ENCODE measurements around the gene NUP37. TPM values are rescaled to one million over a fixed set of nuclear protein-coding genes. Genes with fewer than 3 reads are reported as not detected.

The NUP37 gene
- total RNA-seq, 1 donor from 2014 or later: 141 TPM

- Mint-ChIP-seq H3K4me3 (no peak overlapping the region), H3K27ac (no peak overlapping the region), H3K27me3 (ENCODE audit: insufficient read depth, low read depth) (no peaks in the 10 kb centered on the region), H3K36me3 (no peaks in the 10 kb centered on the region), H3K4me1 (no peaks in the 10 kb centered on the region), H3K9me3 (no peaks in the 10 kb centered on the region)
- Histone ChIP-seq H3K27ac (no peak overlapping the region), H3K36me3 (no peaks in the 10 kb centered on the region), H3K79me2 (ENCODE audit: low read depth) (no peaks in the 10 kb centered on the region), H3K9me3 (ENCODE audit: low read depth) (no peaks in the 10 kb centered on the region), H3K4me2 (no peak overlapping the region), H4K20me1 (ENCODE audit: low read depth) (no peaks in the 10 kb centered on the region), H3K4me1 (no peaks in the 10 kb centered on the region), H2AFZ (replicated peaks) (no peak overlapping the region), H3K27me3 (no peaks in the 10 kb centered on the region), H3F3A (ENCODE audit: low read depth) (no peaks in the 10 kb centered on the region), H3K4me3 (no peak overlapping the region), H3K9ac (no peak overlapping the region)
- DNase-seq (ENCODE audit: low spot score): no peak
- TF ChIP-seq CTCF (IDR thresholded peaks at IDR 0.05) (no peak), EZH2phosphoT487 (IDR thresholded peaks at IDR 0.05) (no peak), EZH2 (IDR thresholded peaks at IDR 0.05) (no peak)
Observed at GRCh38 chr12:102029141-102029540, 90.8 kb downstream of the NUP37 start.

- Histone ChIP-seq H3K27me3 (no peaks in the 10 kb centered on the region), H3K36me3 (no peaks in the 10 kb centered on the region), H3K4me1 (no peaks in the 10 kb centered on the region), H4K20me1 (ENCODE audit: low read depth) (no peaks in the 10 kb centered on the region), H3K27ac (no peak overlapping the region), H2AFZ (replicated peaks) (no peak overlapping the region), H3K4me3 (no peak overlapping the region), H3K9ac (no peak overlapping the region), H3K79me2 (ENCODE audit: low read depth) (no peaks in the 10 kb centered on the region), H3F3A (ENCODE audit: low read depth) (no peaks in the 10 kb centered on the region), H3K9me3 (ENCODE audit: low read depth) (no peaks in the 10 kb centered on the region), H3K4me2 (no peak overlapping the region)
- H3K4me1 Mint-ChIP-seq: no peaks in the 10 kb centered on the region
- H3K27ac Mint-ChIP-seq: no peak overlapping the region
- no peaks in the 10 kb centered on the region for H3K9me3 Mint-ChIP-seq
- TF ChIP-seq CTCF (IDR thresholded peaks at IDR 0.05) (peak; percentile 35), EZH2phosphoT487 (IDR thresholded peaks at IDR 0.05) (no peak)
- no peak overlapping the region for H3K4me3 Mint-ChIP-seq
- H3K27me3 Mint-ChIP-seq (ENCODE audit: insufficient read depth, low read depth): no peaks in the 10 kb centered on the region
- H3K36me3 Mint-ChIP-seq: no peaks in the 10 kb centered on the region
- peak; percentile 11 for DNase-seq (ENCODE audit: low spot score)
Observed at GRCh38 chr12:102026728-102027127, 93.2 kb downstream of the NUP37 start.

GRCh38 chr12:102024765-102025164 is 95.1 kb downstream of the NUP37 start:
- no peak for DNase-seq (ENCODE audit: low spot score)
- H3K27me3 Mint-ChIP-seq (ENCODE audit: insufficient read depth, low read depth): no peaks in the 10 kb centered on the region
- Histone ChIP-seq H4K20me1 (ENCODE audit: low read depth) (no peaks in the 10 kb centered on the region), H3K4me3 (no peak overlapping the region), H3F3A (ENCODE audit: low read depth) (no peaks in the 10 kb centered on the region), H3K27me3 (no peaks in the 10 kb centered on the region), H3K9me3 (ENCODE audit: low read depth) (no peaks in the 10 kb centered on the region), H3K9ac (no peak overlapping the region), H3K4me1 (no peaks in the 10 kb centered on the region), H3K4me2 (no peak overlapping the region), H3K27ac (no peak overlapping the region), H3K79me2 (ENCODE audit: low read depth) (no peaks in the 10 kb centered on the region), H3K36me3 (no peaks in the 10 kb centered on the region), H2AFZ (replicated peaks) (no peak overlapping the region)
- TF ChIP-seq EZH2 (IDR thresholded peaks at IDR 0.05) (no peak), CTCF (IDR thresholded peaks at IDR 0.05) (no peak), EZH2phosphoT487 (IDR thresholded peaks at IDR 0.05) (no peak)
- H3K4me1 Mint-ChIP-seq: no peaks in the 10 kb centered on the region
- no peak overlapping the region for H3K4me3 Mint-ChIP-seq
- H3K27ac Mint-ChIP-seq: no peak overlapping the region
- no peaks in the 10 kb centered on the region for H3K36me3 Mint-ChIP-seq
- H3K9me3 Mint-ChIP-seq: no peaks in the 10 kb centered on the region

All from neural progenitor cell (in vitro differentiated cells).